OCI-LY1 (cell line): ENCODE data around the gene MAPK10.

Experiments used
- EZH2 ChIP-seq: fragments of 200-600 bp; sonication (generic), shearing (Covaris generic); IDR thresholded peaks from 2 replicates; pipeline ENCODE4 v1.8.0; 2017; ENCODE audit warnings: borderline replicate concordance, mixed run types, mild to moderate bottlenecking, antibody characterized with exemption, low read length, moderate library complexity, mixed read lengths
- TF ChIP-seq, protein P1 (sequence below): fragments of 200-600 bp; sonication (generic), shearing (Covaris generic); IDR thresholded peaks from 2 replicates; pipeline ENCODE4 v1.5.1; 2017; ENCODE audit warnings: mild to moderate bottlenecking, antibody characterized with exemption, low read length, moderate library complexity, mixed read lengths

DNA sequence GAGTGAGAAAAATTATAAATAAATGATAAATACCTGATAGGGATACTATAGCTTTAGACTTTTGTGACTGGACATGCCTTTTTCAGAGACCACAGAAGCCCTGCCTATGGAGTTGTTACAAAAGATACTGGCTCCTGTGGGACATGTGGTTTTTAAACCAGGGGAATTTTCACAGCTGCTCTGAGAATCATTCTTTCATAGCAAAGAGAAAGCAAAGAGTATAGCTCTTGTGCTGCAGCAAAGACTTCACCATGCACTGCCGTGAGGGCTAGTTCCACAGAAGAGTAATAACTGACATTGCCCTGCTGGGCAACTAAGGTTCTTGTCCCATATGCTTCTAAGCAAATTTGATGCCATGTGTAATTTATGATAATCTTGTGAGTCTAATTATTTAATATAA, 98.2 kb downstream of the MAPK10 start:
- TF ChIP-seq, protein P1, sequence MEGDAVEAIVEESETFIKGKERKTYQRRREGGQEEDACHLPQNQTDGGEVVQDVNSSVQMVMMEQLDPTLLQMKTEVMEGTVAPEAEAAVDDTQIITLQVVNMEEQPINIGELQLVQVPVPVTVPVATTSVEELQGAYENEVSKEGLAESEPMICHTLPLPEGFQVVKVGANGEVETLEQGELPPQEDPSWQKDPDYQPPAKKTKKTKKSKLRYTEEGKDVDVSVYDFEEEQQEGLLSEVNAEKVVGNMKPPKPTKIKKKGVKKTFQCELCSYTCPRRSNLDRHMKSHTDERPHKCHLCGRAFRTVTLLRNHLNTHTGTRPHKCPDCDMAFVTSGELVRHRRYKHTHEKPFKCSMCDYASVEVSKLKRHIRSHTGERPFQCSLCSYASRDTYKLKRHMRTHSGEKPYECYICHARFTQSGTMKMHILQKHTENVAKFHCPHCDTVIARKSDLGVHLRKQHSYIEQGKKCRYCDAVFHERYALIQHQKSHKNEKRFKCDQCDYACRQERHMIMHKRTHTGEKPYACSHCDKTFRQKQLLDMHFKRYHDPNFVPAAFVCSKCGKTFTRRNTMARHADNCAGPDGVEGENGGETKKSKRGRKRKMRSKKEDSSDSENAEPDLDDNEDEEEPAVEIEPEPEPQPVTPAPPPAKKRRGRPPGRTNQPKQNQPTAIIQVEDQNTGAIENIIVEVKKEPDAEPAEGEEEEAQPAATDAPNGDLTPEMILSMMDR, result no peak
- TF ChIP-seq EZH2, result no peak
